ENCODE measurements around the gene POU2F1.

- TF ChIP-seq CTCF (IDR thresholded peaks at IDR 0.05; ENCODE audit: extremely low read depth in 1 of 2, insufficient read depth in 1 of 2, low read depth in 1 of 2, low read length in 2 of 2) (no peak), MYC (IDR thresholded peaks at IDR 0.05; ENCODE audit: low read depth, low read length) (no peak), POLR2AphosphoS5 (IDR thresholded peaks at IDR 0.05; ENCODE audit: insufficient read depth, low read depth, low read length) (no peak), POLR2A (IDR thresholded peaks at IDR 0.05; ENCODE audit: low read depth, low read length) (no peak), MAX (IDR thresholded peaks at IDR 0.05; ENCODE audit: insufficient read depth, insufficient read length) (no peak), GATA2 (IDR thresholded peaks at IDR 0.05; ENCODE audit: insufficient read depth, insufficient read length, low read depth, low read length) (no peak), JUN (IDR thresholded peaks at IDR 0.05; ENCODE audit: borderline replicate concordance, insufficient read depth, insufficient read length, low read depth) (no peak), EZH2 (IDR thresholded peaks at IDR 0.05; ENCODE audit: borderline replicate concordance, low read depth, low read length, severe bottlenecking) (no peak)
Observed at GRCh38 chr1:167301355-167301754, 80.7 kb downstream of the POU2F1 start.
